ACC112 (cell line): ENCODE results near the gene ANKRD11.

ENCODE experiments used
- H2AFZ ChIP-seq: fragments of 200-600 bp; sonication (generic); one replicate; pipeline ENCODE4 v1.6.0; 2017; ENCODE audit warnings: antibody characterized with exemption, low read length; ENCODE audit not compliant: unreplicated experiment
- H3K27ac ChIP-seq: fragments of 200-600 bp; sonication (generic); 2 replicates; pipeline ENCODE4 v1.5.1; 2014; ENCODE audit warnings: low read depth, mild to moderate bottlenecking, antibody characterized with exemption, low read length, moderate library complexity
- H3K27me3 ChIP-seq: fragments of 200-600 bp; sonication (generic); 2 replicates; pipeline ENCODE4 v1.6.1; 2014; ENCODE audit warnings: mild to moderate bottlenecking, antibody characterized with exemption, low read length, moderate library complexity, mixed read lengths; ENCODE audit not compliant: insufficient read depth
- H3K36me3 ChIP-seq: fragments of 200-600 bp; sonication (generic); 2 replicates; pipeline ENCODE4 v1.6.1; 2016; ENCODE audit warnings: mild to moderate bottlenecking, antibody characterized with exemption, low read length, moderate library complexity, mixed read lengths; ENCODE audit not compliant: insufficient read depth
- H3K4me1 ChIP-seq: fragments of 200-600 bp; sonication (generic); one replicate; pipeline ENCODE4 v1.6.1; 2016; ENCODE audit warnings: low read length, mixed read lengths; ENCODE audit not compliant: insufficient read depth, unreplicated experiment, control insufficient read depth
- H3K4me3 ChIP-seq: fragments of 200-600 bp; sonication (generic); 2 replicates; pipeline ENCODE4 v1.5.1; 2014; ENCODE audit warnings: mild to moderate bottlenecking, low read depth, low read length
- H3K79me2 ChIP-seq: fragments of 200-600 bp; sonication (generic); one replicate; pipeline ENCODE4 v1.6.0; 2016; ENCODE audit warnings: low read length; ENCODE audit not compliant: control insufficient read depth, unreplicated experiment, insufficient read depth

The ANKRD11 gene

DNA sequence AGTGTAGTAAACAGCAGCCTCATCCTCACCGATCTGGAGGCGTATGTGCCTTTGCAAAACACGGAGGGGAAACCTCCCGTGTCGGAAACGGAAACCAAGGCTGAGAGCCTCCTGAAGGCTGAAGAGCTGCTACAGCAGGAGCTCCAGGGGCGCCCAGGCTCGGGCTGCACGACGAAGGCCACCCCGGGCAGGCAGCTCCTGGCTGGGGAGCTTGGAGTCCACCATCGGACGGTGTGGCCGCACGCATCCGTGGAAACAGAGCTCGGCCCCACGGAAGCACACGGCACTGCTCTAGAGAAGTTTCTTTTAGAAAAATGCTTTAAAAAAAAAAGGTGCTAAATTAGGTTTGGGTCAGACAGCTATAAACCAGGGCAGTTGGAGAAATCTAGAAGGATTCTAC lies 201.4 kb downstream of the ANKRD11 start:
- no peaks in the 10 kb centered on the region for H3K27me3 ChIP-seq
- H2AFZ ChIP-seq, result no peak overlapping the region
- no peak overlapping the region for H3K27ac ChIP-seq
- H3K4me3 ChIP-seq, result no peak overlapping the region
- no peaks in the 10 kb centered on the region for H3K4me1 ChIP-seq
- H3K79me2 ChIP-seq, result peaks cover 22% of the 10 kb centered on the region
- peaks cover 29% of the 10 kb centered on the region for H3K36me3 ChIP-seq

DNA sequence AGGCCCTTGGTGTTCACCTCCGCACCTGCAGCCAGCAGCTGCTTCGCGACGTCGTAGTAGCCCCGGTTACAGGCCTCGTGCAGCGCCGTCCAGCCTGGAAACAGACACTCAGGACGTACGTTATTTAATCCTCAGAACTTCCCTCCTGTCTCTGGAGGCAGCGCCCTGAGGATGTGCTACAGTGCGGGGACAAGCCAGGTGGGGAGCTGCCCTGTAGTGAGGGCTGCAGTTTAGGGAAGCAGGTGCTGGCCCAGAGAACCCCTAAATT lies 201.8 kb downstream of the ANKRD11 start:
- Histone ChIP-seq H3K79me2 (peaks cover 17% of the 10 kb centered on the region), H3K36me3 (peaks cover 29% of the 10 kb centered on the region), H3K27ac (no peak overlapping the region), H3K4me3 (no peak overlapping the region), H3K27me3 (no peaks in the 10 kb centered on the region), H3K4me1 (no peaks in the 10 kb centered on the region), H2AFZ (no peak overlapping the region)

DNA sequence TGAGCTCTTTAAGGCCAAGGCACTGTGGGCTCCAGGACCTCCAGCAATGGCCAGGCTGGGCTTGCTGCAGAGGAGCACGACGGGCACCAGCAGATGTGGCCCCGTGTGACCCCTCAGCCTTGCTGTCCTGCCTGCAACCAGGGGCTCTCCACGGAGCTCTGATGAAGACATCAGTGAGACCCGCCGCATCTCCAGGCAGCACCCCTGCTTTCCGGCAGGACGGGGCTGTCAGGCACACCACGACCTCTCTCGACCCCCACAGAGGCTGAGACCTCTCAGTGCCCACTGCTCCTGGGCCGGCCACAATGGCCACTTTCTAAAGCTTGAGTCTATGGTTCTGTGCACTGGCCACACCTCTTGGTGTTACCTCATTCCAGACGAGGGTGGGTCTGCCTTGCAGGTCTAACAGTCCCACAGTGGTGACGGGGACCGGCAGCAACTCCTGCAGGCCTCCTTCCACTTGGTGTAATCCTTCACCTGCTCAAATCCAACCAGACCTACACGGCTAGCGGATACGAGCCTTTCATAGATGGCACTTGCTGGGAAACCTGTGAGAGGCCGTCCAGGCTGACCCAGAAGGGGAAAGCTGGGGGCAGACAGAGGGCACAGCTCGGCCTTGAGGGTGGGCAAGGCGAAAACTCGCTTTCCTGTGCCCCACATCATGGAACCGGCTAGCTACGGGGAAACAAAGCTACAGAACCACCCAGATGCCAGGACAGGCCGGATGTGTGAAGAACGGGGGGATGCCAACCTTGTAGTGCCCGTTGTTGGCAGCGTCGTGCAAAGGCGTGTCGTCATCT lies 202.4 kb downstream of the ANKRD11 start:
- no peak overlapping the region for H3K27ac ChIP-seq

GRCh38 chr16:89286096-89286495 lies 204.3 kb downstream of the ANKRD11 start:
- no peak overlapping the region for H3K4me3 ChIP-seq
- no peaks in the 10 kb centered on the region for H3K27me3 ChIP-seq
- H2AFZ ChIP-seq, result no peak overlapping the region
- H3K27ac ChIP-seq, result no peak overlapping the region
- H3K4me1 ChIP-seq, result no peaks in the 10 kb centered on the region
- peaks cover 9% of the 10 kb centered on the region for H3K79me2 ChIP-seq
- H3K36me3 ChIP-seq, result peaks cover 33% of the 10 kb centered on the region

More for the DNA sequence above, 202.4 kb downstream of the ANKRD11 start:
- Histone ChIP-seq H3K79me2 (peaks cover 16% of the 10 kb centered on the region), H3K27me3 (no peaks in the 10 kb centered on the region), H3K4me1 (no peaks in the 10 kb centered on the region), H3K36me3 (peaks cover 33% of the 10 kb centered on the region), H2AFZ (no peak overlapping the region), H3K4me3 (no peak overlapping the region)

DNA sequence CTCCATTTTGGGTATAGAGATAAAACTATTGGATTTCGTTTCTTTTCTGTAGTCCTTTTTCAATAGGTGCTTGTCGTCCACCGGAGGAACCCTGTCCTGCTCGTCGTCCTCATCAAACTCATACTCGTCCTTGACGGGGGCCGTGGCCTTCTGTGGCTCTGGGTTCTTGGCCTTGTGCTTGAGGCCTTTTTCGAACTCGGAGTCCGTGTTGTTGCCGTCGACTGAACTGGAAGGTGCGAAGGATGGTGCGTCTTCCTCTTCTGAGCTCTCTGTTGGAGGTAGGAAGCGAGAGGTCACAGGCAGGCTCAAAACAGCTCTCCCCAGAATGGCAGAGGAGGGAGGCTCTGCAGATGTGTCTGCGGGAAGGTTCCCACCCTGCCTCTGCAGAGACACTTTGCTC lies 205.0 kb downstream of the ANKRD11 start:
- no peak overlapping the region for H2AFZ ChIP-seq
- no peak overlapping the region for H3K27ac ChIP-seq
- H3K4me3 ChIP-seq, result no peak overlapping the region
- H3K27me3 ChIP-seq, result no peaks in the 10 kb centered on the region
- peaks cover 9% of the 10 kb centered on the region for H3K79me2 ChIP-seq
- H3K36me3 ChIP-seq, result peaks cover 33% of the 10 kb centered on the region
- H3K4me1 ChIP-seq, result no peaks in the 10 kb centered on the region

GRCh38 chr16:89283449-89283848 lies 206.9 kb downstream of the ANKRD11 start:
- H3K4me3 ChIP-seq, result no peak overlapping the region
- H2AFZ ChIP-seq, result no peak overlapping the region
- H3K27ac ChIP-seq, result no peak overlapping the region
- no peaks in the 10 kb centered on the region for H3K4me1 ChIP-seq
- H3K79me2 ChIP-seq, result peaks cover 3% of the 10 kb centered on the region
- no peaks in the 10 kb centered on the region for H3K27me3 ChIP-seq
- H3K36me3 ChIP-seq, result peaks cover 29% of the 10 kb centered on the region

- no peak overlapping the region for H3K27ac ChIP-seq
- no peak overlapping the region for H2AFZ ChIP-seq
- no peaks in the 10 kb centered on the region for H3K27me3 ChIP-seq
- no peaks in the 10 kb centered on the region for H3K4me1 ChIP-seq
- H3K79me2 ChIP-seq, result peaks cover 3% of the 10 kb centered on the region
- no peak overlapping the region for H3K4me3 ChIP-seq
- peaks cover 25% of the 10 kb centered on the region for H3K36me3 ChIP-seq
Observed at GRCh38 chr16:89282523-89282922, 207.8 kb downstream of the ANKRD11 start.

- Histone ChIP-seq H3K4me3 (no peak overlapping the region), H2AFZ (no peak overlapping the region), H3K36me3 (peaks cover 28% of the 10 kb centered on the region), H3K79me2 (peaks cover 3% of the 10 kb centered on the region), H3K27me3 (no peaks in the 10 kb centered on the region), H3K4me1 (no peaks in the 10 kb centered on the region), H3K27ac (no peak overlapping the region)
Observed at GRCh38 chr16:89281829-89282228, 208.5 kb downstream of the ANKRD11 start.

DNA sequence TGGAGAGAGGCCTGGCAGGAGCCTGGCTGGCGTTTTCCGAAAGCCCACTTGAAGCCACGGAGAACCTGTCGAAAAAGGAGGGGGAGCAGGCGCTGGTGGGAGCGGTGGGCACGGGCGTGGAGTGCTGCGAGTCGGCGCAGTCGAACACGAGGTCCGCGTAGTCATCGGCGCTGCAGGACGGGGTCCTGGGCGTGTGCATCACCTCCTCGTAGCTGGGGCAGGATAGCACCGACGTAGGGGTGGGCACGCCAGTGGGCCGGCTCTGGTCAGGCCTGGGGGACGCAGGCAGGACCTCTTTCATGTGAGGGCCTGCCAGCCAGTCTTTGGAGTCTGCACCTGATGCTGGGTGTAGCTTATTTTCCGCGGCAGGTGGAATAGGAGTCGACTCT lies 209.2 kb downstream of the ANKRD11 start:
- Histone ChIP-seq H3K4me1 (no peaks in the 10 kb centered on the region), H3K27me3 (no peaks in the 10 kb centered on the region), H2AFZ (no peak overlapping the region), H3K4me3 (no peak overlapping the region), H3K79me2 (peaks cover 3% of the 10 kb centered on the region), H3K36me3 (peaks cover 28% of the 10 kb centered on the region), H3K27ac (no peak overlapping the region)

- Histone ChIP-seq H3K79me2 (peaks cover 3% of the 10 kb centered on the region), H3K27ac (no peak overlapping the region), H3K36me3 (peaks cover 24% of the 10 kb centered on the region), H3K4me3 (no peak overlapping the region), H3K4me1 (no peaks in the 10 kb centered on the region), H2AFZ (no peak overlapping the region), H3K27me3 (no peaks in the 10 kb centered on the region)
Observed at GRCh38 chr16:89280546-89281188, 209.7 kb downstream of the ANKRD11 start.
